Gastrocnemius medialis (tissue), 4 donors: ENCODE data around the gene KIRREL3.

Experiments
- POLR2A ChIP-seq, 2 donors: fragments of 450-650 bp; IDR thresholded peaks; one replicate each; pipeline ENCODE4 v1.6.1; 2017; ENCODE audit warnings: antibody characterized with exemption in 2 of 2, mild to moderate bottlenecking in 2 of 2, moderate library complexity in 2 of 2
- TF ChIP-seq, protein P1 (sequence below), 5 experiments: fragments of 450-650 bp in 3 of 5; fragments of 200-600 bp in 2 of 5; sonication (generic) in 2 of 5; IDR thresholded peaks in 4 of 5; conservative IDR thresholded peaks in 1 of 5; 1 replicate in 4 of 5; 2 replicates in 1 of 5; pipeline ENCODE4 v1.5.1; 2016 to 2019; ENCODE audit warnings: antibody characterized with exemption in 5 of 5, mild to moderate bottlenecking in 3 of 5, moderate library complexity in 3 of 5

DNA sequence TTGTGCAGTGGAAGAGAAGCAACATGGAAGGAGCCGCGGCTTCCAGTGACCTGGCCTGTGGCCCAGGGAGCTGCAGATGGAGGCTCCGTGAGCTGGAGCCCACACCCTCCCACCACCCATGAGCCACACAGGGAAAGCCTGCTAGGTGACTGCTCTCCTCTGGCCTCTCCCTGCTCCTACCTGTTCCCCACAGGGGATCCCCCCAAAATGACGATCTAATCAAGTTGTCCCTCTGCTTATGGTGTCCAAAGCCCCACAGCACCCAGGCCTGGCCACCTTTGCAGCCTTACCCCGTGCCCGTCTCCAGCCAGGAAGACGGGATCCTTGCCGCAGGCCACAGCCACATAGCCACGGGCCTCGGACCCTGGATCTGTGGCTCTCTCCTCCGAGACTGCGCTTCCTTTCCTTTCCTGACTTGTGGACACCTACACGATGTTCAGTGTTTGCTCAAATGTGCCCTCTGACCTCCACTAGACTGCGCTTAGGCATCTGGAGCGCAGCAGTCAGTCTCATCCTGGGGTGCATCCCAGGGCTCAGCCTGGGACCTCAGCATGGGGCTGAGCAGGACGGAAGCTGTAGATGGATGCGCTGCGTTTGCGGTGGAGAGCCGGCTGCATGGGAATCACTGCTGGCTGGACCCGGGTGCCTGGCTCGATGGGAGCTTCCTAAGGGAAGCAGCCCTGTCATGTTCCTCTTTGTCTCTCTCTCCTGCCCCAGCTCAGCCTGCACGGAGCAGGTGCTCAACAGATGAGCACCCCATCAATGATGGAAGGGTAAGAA is 511.8 kb downstream of the KIRREL3 start:
- no peak for TF ChIP-seq POLR2A (IDR thresholded peaks at IDR 0.05)
- TF ChIP-seq, protein P1, sequence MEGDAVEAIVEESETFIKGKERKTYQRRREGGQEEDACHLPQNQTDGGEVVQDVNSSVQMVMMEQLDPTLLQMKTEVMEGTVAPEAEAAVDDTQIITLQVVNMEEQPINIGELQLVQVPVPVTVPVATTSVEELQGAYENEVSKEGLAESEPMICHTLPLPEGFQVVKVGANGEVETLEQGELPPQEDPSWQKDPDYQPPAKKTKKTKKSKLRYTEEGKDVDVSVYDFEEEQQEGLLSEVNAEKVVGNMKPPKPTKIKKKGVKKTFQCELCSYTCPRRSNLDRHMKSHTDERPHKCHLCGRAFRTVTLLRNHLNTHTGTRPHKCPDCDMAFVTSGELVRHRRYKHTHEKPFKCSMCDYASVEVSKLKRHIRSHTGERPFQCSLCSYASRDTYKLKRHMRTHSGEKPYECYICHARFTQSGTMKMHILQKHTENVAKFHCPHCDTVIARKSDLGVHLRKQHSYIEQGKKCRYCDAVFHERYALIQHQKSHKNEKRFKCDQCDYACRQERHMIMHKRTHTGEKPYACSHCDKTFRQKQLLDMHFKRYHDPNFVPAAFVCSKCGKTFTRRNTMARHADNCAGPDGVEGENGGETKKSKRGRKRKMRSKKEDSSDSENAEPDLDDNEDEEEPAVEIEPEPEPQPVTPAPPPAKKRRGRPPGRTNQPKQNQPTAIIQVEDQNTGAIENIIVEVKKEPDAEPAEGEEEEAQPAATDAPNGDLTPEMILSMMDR (IDR thresholded peaks at IDR 0.05 in 4 of 5, conservative IDR thresholded peaks at IDR 0.05 in 1 of 5), result no peak
